Neural crest cell (in vitro differentiated cells): ENCODE results near the gene FHOD1. TPM values are rescaled to one million over a fixed set of nuclear protein-coding genes. Genes with fewer than 3 reads are reported as not detected.
A peak's percentile ranks its signal among the peaks of the same experiment; 100 is the strongest.

Experiments used
- DNase-seq: peaks from one replicate; pipeline ENCODE4 v3.0.0; 2021; ENCODE audit warnings: low read depth, mixed read lengths, low spot score
- H3K27ac Mint-ChIP-seq: one replicate; pipeline ENCODE4 v1.8.0; 2021; ENCODE audit warnings: mild to moderate bottlenecking, mixed read lengths; ENCODE audit not compliant: unreplicated experiment
- H3K27me3 Mint-ChIP-seq: 2 replicates; pipeline ENCODE4 v1.8.0; 2021; ENCODE audit warnings: low read depth, mild to moderate bottlenecking, mixed read lengths
- H3K36me3 Mint-ChIP-seq: 2 replicates; pipeline ENCODE4 v1.8.0; 2021; ENCODE audit warnings: low read depth, mild to moderate bottlenecking, mixed read lengths
- H3K4me1 Mint-ChIP-seq: 2 replicates; pipeline ENCODE4 v1.8.0; 2021; ENCODE audit warnings: mixed read lengths
- H3K4me3 Mint-ChIP-seq: one replicate; pipeline ENCODE4 v1.8.0; 2021; ENCODE audit warnings: mild to moderate bottlenecking, mixed read lengths
- H3K9me3 Mint-ChIP-seq: 2 replicates; pipeline ENCODE4 v1.8.0; 2021; ENCODE audit warnings: mixed read lengths
- CTCF ChIP-seq: fragments of 200-600 bp; sonication (generic); conservative IDR thresholded peaks from 2 replicates; pipeline ENCODE4 v1.5.0; 2021; ENCODE audit warnings: antibody characterized with exemption, mild to moderate bottlenecking
- total RNA-seq: library from RNA; stranded (reverse); gene quantifications from 2 replicates; pipeline ENCODE4 v1.2.1, GENCODE V29; 2021

FHOD1 gene
- total RNA-seq, 1 donor from 2014 or later: 45.5 TPM

DNA sequence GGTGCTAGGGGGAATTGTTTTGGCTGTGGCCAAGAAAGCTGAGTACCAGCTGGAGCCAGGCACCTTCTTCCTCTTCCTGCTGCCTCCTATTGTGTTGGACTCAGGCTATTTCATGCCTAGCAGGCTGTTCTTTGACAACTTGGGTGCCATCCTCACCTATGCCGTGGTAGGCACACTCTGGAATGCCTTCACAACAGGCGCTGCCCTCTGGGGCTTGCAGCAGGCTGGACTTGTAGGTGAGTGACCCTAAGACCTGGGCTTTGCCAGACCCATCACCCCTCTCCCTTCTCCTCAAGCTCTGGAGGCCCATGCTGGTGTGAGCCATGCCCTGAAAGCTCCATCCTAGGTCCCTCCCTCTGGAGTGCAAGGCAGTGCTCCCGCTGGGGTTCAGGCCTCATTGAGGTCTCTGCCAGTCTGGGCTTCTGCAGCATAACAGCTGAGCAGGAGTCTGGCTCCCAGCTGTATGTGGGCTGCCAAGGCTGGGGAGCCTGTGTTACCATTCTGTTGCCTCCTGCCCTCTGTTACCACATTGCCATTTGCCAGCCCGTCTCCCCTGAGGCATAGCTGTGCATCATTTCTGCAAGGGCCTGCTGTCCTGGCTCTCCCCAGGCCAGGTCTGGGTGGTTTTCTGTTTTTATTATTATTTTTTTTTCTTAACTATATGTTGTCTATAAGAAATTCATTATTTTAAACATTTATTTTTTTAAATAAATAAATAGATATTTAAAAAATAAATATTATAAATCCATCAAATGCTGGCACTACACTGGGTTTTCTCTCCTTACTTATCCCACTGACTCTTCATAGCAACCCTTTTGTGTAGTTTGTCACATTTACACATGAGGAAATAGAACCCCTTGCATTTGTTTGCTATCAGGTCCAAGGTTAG lies 5.6 kb upstream of the FHOD1 start:
- Mint-ChIP-seq H3K27ac (no peak overlapping the region), H3K4me1 (peaks cover 17% of the 10 kb centered on the region), H3K27me3 (peaks cover 33% of the 10 kb centered on the region), H3K9me3 (no peaks in the 10 kb centered on the region), H3K4me3 (peak overlapping the region; percentile 58), H3K36me3 (no peaks in the 10 kb centered on the region)
- TF ChIP-seq CTCF: no peak
- DNase-seq: no peak

DNA sequence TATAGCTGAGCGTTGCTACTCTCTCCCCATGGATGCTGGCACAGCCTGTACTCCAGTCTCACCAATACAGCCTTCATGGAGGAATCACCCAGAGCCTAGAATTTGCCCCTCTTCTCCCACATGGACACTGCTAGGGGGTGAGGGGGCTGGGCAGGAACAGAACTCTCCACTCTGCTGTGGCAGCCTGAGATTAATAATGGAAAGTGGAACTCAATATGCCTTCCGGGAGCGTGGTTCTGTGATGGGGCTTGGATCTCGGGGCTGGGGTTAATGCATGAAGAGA lies 2.7 kb upstream of the FHOD1 start:
- peaks cover 38% of the 10 kb centered on the region for H3K27me3 Mint-ChIP-seq
- DNase-seq: no peak
- peaks cover 31% of the 10 kb centered on the region for H3K4me1 Mint-ChIP-seq
- no peaks in the 10 kb centered on the region for H3K9me3 Mint-ChIP-seq
- no peak overlapping the region for H3K27ac Mint-ChIP-seq
- H3K4me3 Mint-ChIP-seq: peak overlapping the region; percentile 90
- TF ChIP-seq CTCF: no peak
- no peaks in the 10 kb centered on the region for H3K36me3 Mint-ChIP-seq

DNA sequence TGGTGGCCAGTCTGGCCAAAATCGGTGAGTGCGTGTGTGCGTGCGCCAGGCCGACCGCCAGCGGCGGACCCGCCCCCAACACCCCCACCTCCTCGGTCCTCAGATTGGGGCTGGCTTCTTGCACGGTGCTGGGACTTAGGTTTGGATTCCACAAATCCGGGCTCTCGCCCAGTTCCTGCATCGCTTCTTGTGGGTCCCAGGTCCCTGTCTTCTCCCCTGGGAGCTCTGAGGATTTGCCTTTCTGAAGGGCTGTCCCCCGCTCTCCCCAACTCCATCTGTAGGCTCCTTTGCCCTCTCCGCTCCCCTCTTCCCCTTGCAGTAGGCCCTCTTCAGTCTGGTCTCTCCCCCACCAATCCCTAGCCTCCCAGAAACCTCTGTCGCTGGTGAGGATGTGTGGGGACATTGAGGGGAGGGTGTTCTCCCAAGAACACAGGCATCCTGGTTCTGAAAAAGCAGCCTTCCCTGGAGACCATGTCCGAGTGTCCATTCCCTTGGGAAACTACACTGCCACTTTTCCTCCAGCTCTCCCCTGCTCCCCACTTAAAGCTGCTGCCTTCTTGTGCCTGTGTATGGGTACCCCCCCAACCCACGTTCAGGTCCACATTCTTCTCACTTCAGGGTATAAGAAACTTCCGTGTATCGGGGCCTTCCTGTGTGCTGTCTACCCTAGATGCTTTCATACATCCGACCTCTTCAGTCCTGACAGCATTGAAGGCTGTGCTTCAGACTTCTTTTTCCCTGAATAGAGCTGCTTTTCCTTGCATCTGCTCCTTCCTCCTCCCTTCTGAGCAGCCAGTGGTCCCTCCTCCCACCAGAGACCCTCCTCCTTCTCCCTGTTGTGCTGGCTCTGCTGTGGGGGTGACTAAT lies 2.1 kb upstream of the FHOD1 start:
- Mint-ChIP-seq H3K4me3 (peak overlapping the region; percentile 90), H3K27ac (no peak overlapping the region), H3K36me3 (no peaks in the 10 kb centered on the region), H3K4me1 (peaks cover 34% of the 10 kb centered on the region), H3K27me3 (peaks cover 38% of the 10 kb centered on the region), H3K9me3 (no peaks in the 10 kb centered on the region)
- no peak for DNase-seq
- TF ChIP-seq CTCF: no peak

DNA sequence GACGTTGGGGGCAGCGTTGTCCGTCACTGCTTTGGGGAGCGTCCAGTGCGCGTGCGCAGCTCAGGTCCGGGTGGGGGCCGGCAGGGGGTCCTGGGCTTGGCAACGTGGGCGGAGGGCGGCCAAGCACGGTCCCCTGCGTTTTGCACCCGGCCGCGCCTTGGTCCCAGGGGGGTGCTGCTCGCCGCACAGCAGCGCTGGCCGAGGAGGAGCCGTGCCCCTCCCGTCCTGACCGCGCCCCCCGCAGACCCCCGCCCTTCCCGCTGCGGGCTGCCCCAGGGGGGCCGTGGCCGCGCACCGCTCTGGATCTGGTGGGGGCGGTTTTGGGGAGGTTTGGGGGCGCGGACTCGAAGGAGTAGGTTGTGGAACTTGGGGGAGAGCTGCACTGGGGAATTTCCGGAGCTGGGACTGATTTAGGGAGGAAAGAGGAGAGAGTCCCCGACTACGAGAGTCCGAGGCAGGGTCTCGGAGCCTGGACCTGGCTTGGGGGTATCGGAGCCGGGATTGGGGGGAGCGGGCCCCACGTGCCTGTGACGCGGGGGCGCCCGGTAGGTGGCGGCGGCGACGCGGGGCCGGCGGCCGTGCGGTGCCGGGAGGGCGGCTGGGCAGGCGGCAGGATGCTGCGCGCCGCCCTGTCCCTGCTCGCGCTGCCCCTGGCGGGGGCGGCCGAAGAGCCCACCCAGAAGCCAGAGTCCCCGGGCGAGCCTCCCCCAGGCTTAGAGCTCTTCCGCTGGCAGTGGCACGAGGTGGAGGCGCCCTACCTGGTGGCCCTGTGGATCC lies 1.3 kb upstream of the FHOD1 start, which contains the start of gene SLC9A5:
TSS of gene SLC9A5 (plus strand) at position 579 of the 777 bp plus-strand sequence. CDS start at position 615, 36 bp downstream.
- H3K9me3 Mint-ChIP-seq: no peaks in the 10 kb centered on the region
- H3K27ac Mint-ChIP-seq: no peak within 1 kb of the TSS
- H3K27me3 Mint-ChIP-seq: peaks cover 38% of the 10 kb centered on the region
- peak; percentile 44 for TF ChIP-seq CTCF
- H3K4me1 Mint-ChIP-seq: peaks cover 34% of the 10 kb centered on the region
- peak within 1 kb of the TSS; percentile 90 for H3K4me3 Mint-ChIP-seq
- DNase-seq: peak; percentile 35
- no peaks in the 10 kb centered on the region for H3K36me3 Mint-ChIP-seq

- H3K27ac Mint-ChIP-seq: no peak overlapping the region
- H3K36me3 Mint-ChIP-seq: no peaks in the 10 kb centered on the region
- H3K4me3 Mint-ChIP-seq: peak overlapping the region; percentile 85
- no peaks in the 10 kb centered on the region for H3K9me3 Mint-ChIP-seq
- H3K27me3 Mint-ChIP-seq: peaks cover 38% of the 10 kb centered on the region
- no peak for TF ChIP-seq CTCF
- H3K4me1 Mint-ChIP-seq: peaks cover 34% of the 10 kb centered on the region
- DNase-seq: no peak
Observed at GRCh38 chr16:67248073-67248400, 756 bp upstream of the FHOD1 start.
